Peyer's patch (tissue), 4 donors: ENCODE results near the gene MMD2.

ENCODE experiments used
- CTCF ChIP-seq, 6 experiments: fragments of 450-650 bp in 4 of 6; fragments of 200-600 bp in 2 of 6; sonication (generic) in 1 of 6; IDR thresholded peaks; one replicate each; pipeline ENCODE4 v1.5.1; 2017 to 2019; ENCODE audit warnings: antibody characterized with exemption in 6 of 6, mild to moderate bottlenecking in 3 of 6, moderate library complexity in 1 of 6
- POLR2A ChIP-seq, 2 donors: fragments of 450-650 bp; IDR thresholded peaks; one replicate each; pipeline ENCODE4 v1.5.1; 2017; ENCODE audit warnings: antibody characterized with exemption in 2 of 2, mild to moderate bottlenecking in 2 of 2, moderate library complexity in 2 of 2

DNA sequence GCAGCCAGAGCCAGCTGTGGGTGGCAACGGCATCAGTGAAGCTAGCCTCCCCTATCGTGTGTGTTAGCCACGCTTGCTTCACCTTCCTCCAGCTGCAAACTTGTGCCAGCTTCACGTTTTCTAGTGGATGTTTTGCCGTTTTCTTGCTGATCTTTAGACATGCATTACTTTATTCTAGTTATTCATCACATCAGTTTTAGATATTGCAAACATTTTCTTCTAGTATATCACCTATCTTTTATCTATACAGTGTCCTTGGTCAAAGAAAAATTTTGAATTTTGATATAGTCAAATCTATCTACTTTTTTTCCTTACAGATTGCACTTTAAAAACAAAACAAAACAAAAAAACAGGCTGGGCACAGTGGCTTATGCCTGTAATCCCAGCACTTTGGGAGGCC is 90.5 kb downstream of the MMD2 start:
- TF ChIP-seq CTCF (IDR thresholded peaks at IDR 0.05) = no peak
- no peak for TF ChIP-seq POLR2A (IDR thresholded peaks at IDR 0.05)
